Measurements from ENCODE around the gene ARHGEF11. TPM values are rescaled to one million over a fixed set of nuclear protein-coding genes. Genes with fewer than 3 reads are reported as not detected.
A peak's percentile ranks its signal among the peaks of the same experiment; 100 is the strongest.

ARHGEF11 gene
- total and polyA plus RNA-seq, 9 of the 15 experiments (the other 6 are each of a cell fraction or from before 2014, with no cell fraction given), result 0.14 to 15.5 (median 9.0) TPM

- TF ChIP-seq, protein P1, sequence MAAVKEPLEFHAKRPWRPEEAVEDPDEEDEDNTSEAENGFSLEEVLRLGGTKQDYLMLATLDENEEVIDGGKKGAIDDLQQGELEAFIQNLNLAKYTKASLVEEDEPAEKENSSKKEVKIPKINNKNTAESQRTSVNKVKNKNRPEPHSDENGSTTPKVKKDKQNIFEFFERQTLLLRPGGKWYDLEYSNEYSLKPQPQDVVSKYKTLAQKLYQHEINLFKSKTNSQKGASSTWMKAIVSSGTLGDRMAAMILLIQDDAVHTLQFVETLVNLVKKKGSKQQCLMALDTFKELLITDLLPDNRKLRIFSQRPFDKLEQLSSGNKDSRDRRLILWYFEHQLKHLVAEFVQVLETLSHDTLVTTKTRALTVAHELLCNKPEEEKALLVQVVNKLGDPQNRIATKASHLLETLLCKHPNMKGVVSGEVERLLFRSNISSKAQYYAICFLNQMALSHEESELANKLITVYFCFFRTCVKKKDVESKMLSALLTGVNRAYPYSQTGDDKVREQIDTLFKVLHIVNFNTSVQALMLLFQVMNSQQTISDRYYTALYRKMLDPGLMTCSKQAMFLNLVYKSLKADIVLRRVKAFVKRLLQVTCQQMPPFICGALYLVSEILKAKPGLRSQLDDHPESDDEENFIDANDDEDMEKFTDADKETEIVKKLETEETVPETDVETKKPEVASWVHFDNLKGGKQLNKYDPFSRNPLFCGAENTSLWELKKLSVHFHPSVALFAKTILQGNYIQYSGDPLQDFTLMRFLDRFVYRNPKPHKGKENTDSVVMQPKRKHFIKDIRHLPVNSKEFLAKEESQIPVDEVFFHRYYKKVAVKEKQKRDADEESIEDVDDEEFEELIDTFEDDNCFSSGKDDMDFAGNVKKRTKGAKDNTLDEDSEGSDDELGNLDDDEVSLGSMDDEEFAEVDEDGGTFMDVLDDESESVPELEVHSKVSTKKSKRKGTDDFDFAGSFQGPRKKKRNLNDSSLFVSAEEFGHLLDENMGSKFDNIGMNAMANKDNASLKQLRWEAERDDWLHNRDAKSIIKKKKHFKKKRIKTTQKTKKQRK (IDR thresholded peaks at IDR 0.05; ENCODE audit: borderline replicate concordance, low read depth, low read length), result no peak
- TF ChIP-seq CSDE1 (IDR thresholded peaks at IDR 0.05) (no peak), RCOR1 (IDR thresholded peaks at IDR 0.05; ENCODE audit: borderline replicate concordance in 1 of 2, low read depth in 2 of 2, low read length in 2 of 2) (peak in 1 of 2 experiments; percentile 85; a peak in 3 of 4 replicates), ILK (tag; IDR thresholded peaks at IDR 0.05; ENCODE audit: borderline replicate concordance, low read depth) (no peak), REST (IDR thresholded peaks at IDR 0.05; ENCODE audit: borderline replicate concordance) (0 out of 2 replicates have a peak, but pooled peaks have one; percentile 19), REST (CRISPR knock-in tag; IDR thresholded peaks at IDR 0.05; ENCODE audit: low read depth) (no peak), PKNOX1 (IDR thresholded peaks at IDR 0.05) (peak; percentile 86), CCNT2 (IDR thresholded peaks at IDR 0.05; ENCODE audit: borderline replicate concordance, extremely low read depth, insufficient read length, low read depth, low read length) (no peak), ZNF655 (CRISPR knock-in tag; IDR thresholded peaks at IDR 0.05) (no peak)
- TF ChIP-seq, protein P2, sequence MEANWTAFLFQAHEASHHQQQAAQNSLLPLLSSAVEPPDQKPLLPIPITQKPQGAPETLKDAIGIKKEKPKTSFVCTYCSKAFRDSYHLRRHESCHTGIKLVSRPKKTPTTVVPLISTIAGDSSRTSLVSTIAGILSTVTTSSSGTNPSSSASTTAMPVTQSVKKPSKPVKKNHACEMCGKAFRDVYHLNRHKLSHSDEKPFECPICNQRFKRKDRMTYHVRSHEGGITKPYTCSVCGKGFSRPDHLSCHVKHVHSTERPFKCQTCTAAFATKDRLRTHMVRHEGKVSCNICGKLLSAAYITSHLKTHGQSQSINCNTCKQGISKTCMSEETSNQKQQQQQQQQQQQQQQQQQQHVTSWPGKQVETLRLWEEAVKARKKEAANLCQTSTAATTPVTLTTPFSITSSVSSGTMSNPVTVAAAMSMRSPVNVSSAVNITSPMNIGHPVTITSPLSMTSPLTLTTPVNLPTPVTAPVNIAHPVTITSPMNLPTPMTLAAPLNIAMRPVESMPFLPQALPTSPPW (CRISPR knock-in tag; IDR thresholded peaks at IDR 0.05), result no peak
These were observed 81.9 kb downstream of the ARHGEF11 start (continued) for GRCh38 chr1:156963621-156964020.

Measured in K562 (cell line).